ENCODE measurements around the gene CELSR1. TPM values are rescaled to one million over a fixed set of nuclear protein-coding genes. Genes with fewer than 3 reads are reported as not detected.
A peak's percentile ranks its signal among the peaks of the same experiment; 100 is the strongest.

CELSR1 gene
- total and polyA plus RNA-seq, 8 donors = 24.6 to 59.8 (median 33.3) TPM

DNA sequence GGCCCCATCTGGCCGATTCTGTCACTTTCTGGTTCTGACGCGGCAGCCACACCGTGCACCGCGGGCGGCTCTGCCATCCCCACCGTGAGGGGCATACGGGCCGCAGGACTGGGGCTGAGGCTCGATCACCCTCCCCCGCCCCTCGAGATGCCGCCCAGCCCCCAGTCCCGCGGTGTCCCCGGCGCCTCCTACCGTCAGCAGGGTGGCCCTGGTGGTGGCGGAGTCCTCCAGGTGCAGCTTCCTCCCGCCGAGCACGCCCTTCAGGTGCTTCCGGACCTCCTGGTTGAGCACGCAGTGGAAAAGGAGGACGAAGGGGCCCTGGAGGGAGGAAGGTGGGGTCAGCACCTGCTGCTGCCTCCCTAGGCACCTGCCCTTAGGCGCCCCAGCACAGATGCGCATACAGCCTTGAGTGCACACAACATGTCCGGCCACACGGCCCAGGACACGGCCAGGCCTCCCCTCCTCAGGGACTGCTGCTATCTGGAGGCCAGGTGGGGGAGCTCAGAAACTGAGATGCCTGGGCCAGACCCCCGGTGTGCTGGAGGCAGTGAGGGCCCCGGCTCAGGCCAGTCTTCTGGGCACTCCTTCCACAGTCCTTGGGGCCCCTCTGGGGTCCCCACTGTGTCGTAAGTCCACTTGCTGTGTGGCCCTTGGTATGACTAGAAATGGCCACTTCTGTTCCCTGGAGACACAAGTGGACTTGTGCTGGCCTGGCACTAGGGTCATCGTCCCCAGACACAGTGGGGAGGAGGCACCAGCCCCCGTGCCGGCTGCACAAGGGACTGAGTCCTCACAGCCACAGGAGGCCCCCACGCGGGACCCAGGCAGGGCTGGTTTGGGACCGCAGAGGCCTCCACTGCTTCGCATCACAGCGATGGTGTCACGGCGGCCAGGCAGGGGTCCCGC, 170.4 kb downstream of the CELSR1 start:
- DNase-seq = peak in 1 of 4 donors; percentile 72
- intact Hi-C loops (cut with DNase I) = loop anchor here in 1 of 2 donors (5.0 kb wide), 1 partner anchor 175 kb away; no protein-coding TSS in a partner anchor
- TF ChIP-seq CTCF (IDR thresholded peaks at IDR 0.05) = no peak
- Histone ChIP-seq H3K27ac (no peak overlapping the region), H3K27me3 (peaks cover 0 to 34% of the 10 kb centered on the region in 2 donors), H3K4me1 (peaks cover 0 to 6% of the 10 kb centered on the region in 2 donors), H3K4me3 (no peak overlapping the region), H3K9me3 (no peaks in the 10 kb centered on the region), H3K36me3 (peaks cover 0 to 35% of the 10 kb centered on the region in 2 donors)
- no peak for ATAC-seq

- Histone ChIP-seq H3K9me3 (no peaks in the 10 kb centered on the region), H3K4me1 (peaks cover 0 to 6% of the 10 kb centered on the region in 2 donors), H3K27ac (no peak overlapping the region), H3K27me3 (peaks cover 0 to 34% of the 10 kb centered on the region in 2 donors), H3K4me3 (no peak overlapping the region), H3K36me3 (peaks cover 0 to 39% of the 10 kb centered on the region in 2 donors)
- no peak for ATAC-seq
- peak in 1 of 4 donors; percentile 71 for DNase-seq
- no peak for TF ChIP-seq CTCF (IDR thresholded peaks at IDR 0.05)
- intact Hi-C loops (cut with DNase I) = loop anchor here in 1 of 2 donors (5.0 kb wide), 1 partner anchor 176 kb away; no protein-coding TSS in a partner anchor
Measured at GRCh38 chr22:46366327-46366731, 171.1 kb downstream of the CELSR1 start.

GRCh38 chr22:46365166-46365624, 172.2 kb downstream of the CELSR1 start:
- no peak overlapping the region for H3K27ac ChIP-seq
- peaks cover 0 to 6% of the 10 kb centered on the region in 2 donors for H3K4me1 ChIP-seq
- DNase-seq (peak in 1 of 4 donors; percentile 71), ATAC-seq (no peak)
- H3K9me3 ChIP-seq = no peaks in the 10 kb centered on the region
- intact Hi-C loops (cut with DNase I) = loop anchor here in 1 of 2 donors (5.0 kb wide), 1 partner anchor 177 kb away; no protein-coding TSS in a partner anchor
- no peak overlapping the region for H3K4me3 ChIP-seq
- peaks cover 0 to 34% of the 10 kb centered on the region in 2 donors for H3K27me3 ChIP-seq
- no peak for TF ChIP-seq CTCF (IDR thresholded peaks at IDR 0.05)
- peaks cover 0 to 39% of the 10 kb centered on the region in 2 donors for H3K36me3 ChIP-seq

DNA sequence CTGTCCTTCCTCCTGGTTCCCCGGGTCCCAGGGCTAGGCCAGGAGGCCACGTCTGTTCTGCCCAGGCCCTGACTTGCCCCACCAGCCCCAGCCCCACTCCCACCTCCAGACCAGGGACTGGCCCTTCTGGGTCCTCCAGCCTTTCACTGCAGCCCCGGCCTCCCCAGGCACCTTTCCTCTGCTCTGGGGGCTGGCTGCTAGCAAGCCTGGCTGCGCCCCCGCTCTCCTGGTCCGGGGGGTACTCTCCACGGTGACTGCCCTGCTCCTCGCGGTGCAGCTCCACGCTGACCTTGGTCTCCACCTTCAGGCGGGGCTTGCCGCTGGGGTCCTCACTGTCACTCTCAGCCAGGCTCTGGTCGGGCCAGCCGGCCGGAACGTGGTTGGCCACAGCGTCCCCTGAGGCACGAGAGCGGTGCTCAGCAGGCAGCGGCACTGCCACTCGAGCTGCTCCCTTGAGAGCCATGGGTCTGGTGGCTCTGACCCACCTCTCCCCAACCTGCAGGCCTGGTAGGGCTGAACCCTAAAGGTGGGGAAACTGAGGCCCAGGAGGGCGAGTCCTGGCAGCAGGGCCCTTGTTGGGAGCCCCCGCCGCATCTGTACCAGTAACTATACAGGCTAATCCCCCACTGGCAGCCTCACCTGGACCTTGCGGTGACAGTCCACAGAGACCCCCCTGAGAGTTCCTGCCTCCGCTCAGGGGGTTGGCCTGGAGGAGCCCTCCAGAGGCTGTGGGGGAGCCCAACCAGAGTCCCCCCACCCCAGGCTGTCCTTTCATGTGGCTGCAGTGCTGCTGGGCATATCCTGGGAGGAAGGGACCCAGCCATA, 172.9 kb downstream of the CELSR1 start:
- peaks cover 0 to 46% of the 10 kb centered on the region in 2 donors for H3K36me3 ChIP-seq
- peaks cover 0 to 6% of the 10 kb centered on the region in 2 donors for H3K4me1 ChIP-seq
- no peaks in the 10 kb centered on the region for H3K9me3 ChIP-seq
- H3K4me3 ChIP-seq = no peak overlapping the region
- TF ChIP-seq CTCF (IDR thresholded peaks at IDR 0.05) = no peak
- H3K27me3 ChIP-seq = peaks cover 0 to 34% of the 10 kb centered on the region in 2 donors
- ATAC-seq (no peak), DNase-seq (peak in 1 of 4 donors; percentile 70)
- H3K27ac ChIP-seq = no peak overlapping the region
- intact Hi-C loops (cut with DNase I) = loop anchor here in 1 of 2 donors (5.0 kb wide), 1 partner anchor 178 kb away; no protein-coding TSS in a partner anchor

Data from left lung (tissue), 10 donors.